ENCODE data around the gene ARSB. TPM values are rescaled to one million over a fixed set of nuclear protein-coding genes. Genes with fewer than 3 reads are reported as not detected.

Gene ARSB
- total and polyA plus RNA-seq, 9 of the 15 experiments (the other 6 are each of a cell fraction or from before 2014, with no cell fraction given): 0.52 to 4.6 (median 2.4) TPM

GRCh38 chr5:78747055-78747454 is 238.1 kb downstream of the ARSB start (continued):
- TF ChIP-seq ZNF124 (CRISPR knock-in tag; IDR thresholded peaks at IDR 0.05): no peak
- no peak for TF ChIP-seq MAFK (IDR thresholded peaks at IDR 0.05; ENCODE audit: low read length)

GRCh38 chr5:78746021-78746770 is 238.9 kb downstream of the ARSB start:
- POLR2A ChIA-PET: interaction anchor here (0.6 to 1.5 kb wide), 5 partner anchors 10 to 138 kb away, joined by 3 to 5 read pairs (median 3); no protein-coding TSS in a partner anchor
- DNase-seq (ENCODE audit: extremely low read depth in 1 of 4, low spot score in 3 of 4): no peak
- H3K9ac ChIP-seq (ENCODE audit: insufficient read depth in 1 of 2, low read depth in 2 of 2, low read length in 2 of 2): no peak overlapping the region
- H3K9me3 ChIP-seq (replicated peaks; ENCODE audit: control insufficient read depth, insufficient read depth, low read depth, low read length): no peaks in the 10 kb centered on the region; the same call in 1 of the 2 replicates
- no peaks in the 10 kb centered on the region for H3K9me1 ChIP-seq (ENCODE audit: control insufficient read depth, insufficient read depth, low read length)
- no TSS peak for BruUV-seq (replicated peaks)
- CTCF ChIA-PET (ENCODE audit: low intra/inter-chr PET ratio): no interaction called here
- no peak overlapping the region for H2AFZ ChIP-seq (ENCODE audit: low read depth, low read length)
- ATAC-seq: no peak
- no peaks in the 10 kb centered on the region for H3K4me1 ChIP-seq (replicated peaks in 1 of 2; ENCODE audit: control insufficient read depth in 2 of 2, insufficient read depth in 2 of 2, low read length in 2 of 2)
- no peak overlapping the region for H3K27ac ChIP-seq (ENCODE audit: extremely low read depth, low read depth, low read length)
- intact Hi-C loops (cut with micrococcal nuclease): no loop called here
- no peaks in the 10 kb centered on the region for H3K79me2 ChIP-seq (ENCODE audit: control insufficient read depth, insufficient read depth, low read length)
- H4K20me1 ChIP-seq (replicated peaks; ENCODE audit: control insufficient read depth, insufficient read depth, low read length): no peaks in the 10 kb centered on the region
- H3K4me3 ChIP-seq: no peak overlapping the region
- no peaks in the 10 kb centered on the region for H3K36me3 ChIP-seq (ENCODE audit: control insufficient read depth, insufficient read depth, low read length)
- TF ChIP-seq RFX1 (IDR thresholded peaks at IDR 0.05) (peak; percentile 50), CEBPB (tag; IDR thresholded peaks at IDR 0.05) (no peak)
- in situ Hi-C loops (cut with MboI): no loop called here
- FAIRE-seq: no peak
- H3K27me3 ChIP-seq (ENCODE audit: control insufficient read depth in 2 of 2, insufficient read depth in 2 of 2, low read length in 2 of 2): peaks cover 29 to 42% of the 10 kb centered on the region in 2 experiments
- no peak overlapping the region for H3K4me2 ChIP-seq (ENCODE audit: insufficient read depth, low read length)
- 5% methylated on average over 6 of the region's 6 CpGs for WGBS (ENCODE audit: insufficient coverage, low coverage, missing lambda C conversion rate)

Data from K562 (cell line).